Pancreas (tissue), 10 donors: Measurements from ENCODE around the gene JAK2. TPM values are rescaled to one million over a fixed set of nuclear protein-coding genes. Genes with fewer than 3 reads are reported as not detected.
A peak's percentile ranks its signal among the peaks of the same experiment; 100 is the strongest.

ENCODE experiments used
- ATAC-seq, 4 donors: fragments of 200-7000 bp; cut with Tn5 transposase; one replicate each; pipeline versions ENCODE4 v1.8.0 to v1.9.1; 2020; ENCODE audit warnings: mild to moderate bottlenecking in 4 of 4, moderate library complexity in 4 of 4
- DNase-seq, 6 donors: peaks; one replicate each; pipeline ENCODE4 v3.0.0-alpha.2; 2020
- FAIRE-seq: peaks from 2 replicates; lab custom pipeline; 2012; peaks lifted over from hg19 to GRCh38; lab: Jason Lieb, UNC
- H3K27ac ChIP-seq, 4 donors: fragments of 200-600 bp; sonication (generic); 1 replicate in 3 of 4; 2 replicates in 1 of 4; pipeline versions ENCODE4 v1.5.0 to v1.8.0; 2020
- H3K27me3 ChIP-seq, 4 donors: fragments of 200-600 bp; one replicate each; pipeline ENCODE4 v1.8.0; 2021
- H3K36me3 ChIP-seq, 3 donors: fragments of 200-600 bp; sonication (generic) in 1 of 3; one replicate each; pipeline versions ENCODE4 v1.5.0 to v1.8.0; 2020 to 2021
- H3K4me1 ChIP-seq, 3 donors: fragments of 200-600 bp; one replicate each; pipeline ENCODE4 v1.8.0; 2021
- H3K4me3 ChIP-seq, 4 donors: fragments of 200-600 bp; sonication (generic) in 2 of 4; one replicate each; pipeline versions ENCODE4 v1.5.0 to v1.8.0; 2020 to 2021
- H3K9me3 ChIP-seq, 4 donors: fragments of 200-600 bp; one replicate each; pipeline ENCODE4 v1.8.0; 2021
- CTCF ChIP-seq, 4 donors: fragments of 200-600 bp; sonication (generic) in 3 of 4; IDR thresholded peaks; one replicate each; pipeline versions ENCODE4 v1.5.0 to v1.8.0; 2021; ENCODE audit warnings: antibody characterized with exemption in 4 of 4
- WGBS, 2 donors: extraction: QIAGEN DNeasy Blood & Tissue Kit; methylation state at CpG; one replicate each; pipeline ENCODE4 v1.1.7; 2013; 5-methylcytosine and 5-hydroxymethylcytosine counted together
- intact Hi-C, 3 donors: fragments of 100-400 bp; cut with DNase I; formaldehyde crosslinking; loops; one replicate each; pipeline versions ENCODE4 v1.11.1 to v1.14.2; 2022
- polyA plus RNA-seq, 2 donors: library from polyadenylated mRNA; stranded (reverse); fragments of 200-250 nt; gene quantifications; one replicate each; pipeline ENCODE4 v1.2.3, GENCODE V29; 2013
- total RNA-seq, 6 donors: library from RNA; stranded (reverse); fragmentation: NEBNext Ultra II Directional in 4 of 6; extraction: Animal tissue kit (Norgen Biotek cat#: 25700) in 4 of 6; gene quantifications; one replicate each; pipeline versions ENCODE4 v1.2.1 to v1.2.4, GENCODE V29; 2021 to 2023
- donor health status: healthy with polysubstance abuse.
- donor health status: DM: no; HTN: no; CAD: no; lungs with moderate emphysema.
- donor health status: DM: no; HTN: no; CAD: no.
- donor health status: control.
- donor health status: control.
- donor health status: Bipolar disorder and iron deficiency.
- donor health status: DM: yes; HTN: yes; CAD: no.
- donor health status: DM: no; HTN: no; CAD: no.
- donor health status: DM: no; HTN: no; CAD: no.
- donor health status: DM: yes; HTN: yes; CAD: no.

The JAK2 gene
- total and polyA plus RNA-seq, 8 donors = 1.7 to 9.1 (median 4.2) TPM

GRCh38 chr9:4973902-4974301, 11.2 kb upstream of the JAK2 start:
- DNase-seq (no peak), FAIRE-seq (no peak), ATAC-seq (peak in 1 of 4 donors; percentile 28)
- Histone ChIP-seq H3K27ac (no peak overlapping the region), H3K27me3 (no peaks in the 10 kb centered on the region), H3K36me3 (no peaks in the 10 kb centered on the region), H3K9me3 (no peaks in the 10 kb centered on the region), H3K4me3 (no peak overlapping the region), H3K4me1 (peaks cover 0 to 6% (median 3%) of the 10 kb centered on the region in 3 donors)
- intact Hi-C loops = no loop called here
- WGBS, 2 donors = 18 to 22% methylated on average over 1 of the region's 1 CpG
- no peak for TF ChIP-seq CTCF (IDR thresholded peaks at IDR 0.05)

- Histone ChIP-seq H3K27me3 (no peaks in the 10 kb centered on the region), H3K9me3 (no peaks in the 10 kb centered on the region), H3K4me3 (no peak overlapping the region), H3K36me3 (no peaks in the 10 kb centered on the region), H3K4me1 (peaks cover 0 to 19% (median 5%) of the 10 kb centered on the region in 3 donors), H3K27ac (no peak overlapping the region)
- ATAC-seq (peak in 3 of 4 donors; percentile 22 to 65 (median 53)), FAIRE-seq (no peak), DNase-seq (no peak)
- no peak for TF ChIP-seq CTCF (IDR thresholded peaks at IDR 0.05)
- intact Hi-C loops = no loop called here
- 80 to 88% methylated on average over 2 of the region's 2 CpGs for WGBS, 2 donors
Observed at GRCh38 chr9:4979239-4979638, 5.8 kb upstream of the JAK2 start.

- no peak for TF ChIP-seq CTCF (IDR thresholded peaks at IDR 0.05)
- Histone ChIP-seq H3K4me3 (no peak overlapping the region), H3K36me3 (no peaks in the 10 kb centered on the region), H3K9me3 (no peaks in the 10 kb centered on the region), H3K27ac (no peak overlapping the region), H3K27me3 (no peaks in the 10 kb centered on the region), H3K4me1 (peaks cover 0 to 19% (median 5%) of the 10 kb centered on the region in 3 donors)
- intact Hi-C loops = loop anchor here in 1 of 3 donors (10.0 kb wide), 1 partner anchor 215 kb away; no protein-coding TSS in a partner anchor
- ATAC-seq (no peak), DNase-seq (no peak), FAIRE-seq (no peak)
- WGBS, 2 donors = 76 to 79% methylated on average over 4 of the region's 4 CpGs
Observed at GRCh38 chr9:4980086-4980727, 4.9 kb upstream of the JAK2 start.

- DNase-seq = no peak
- ATAC-seq = no peak
- H3K36me3 ChIP-seq = no peaks in the 10 kb centered on the region
- H3K27me3 ChIP-seq = no peaks in the 10 kb centered on the region
- FAIRE-seq = no peak
- no peak for TF ChIP-seq CTCF (IDR thresholded peaks at IDR 0.05)
- WGBS, 2 donors = 88 to 99% methylated on average over 2 of the region's 2 CpGs
- intact Hi-C loops = loop anchor here in 1 of 3 donors (10.0 kb wide), 1 partner anchor 218 kb away; no protein-coding TSS in a partner anchor
- no peaks in the 10 kb centered on the region for H3K9me3 ChIP-seq
- H3K4me1 ChIP-seq = peaks cover 6 to 32% (median 14%) of the 10 kb centered on the region in 3 donors
- H3K4me3 ChIP-seq = no peak overlapping the region
- no peak overlapping the region for H3K27ac ChIP-seq
Observed at GRCh38 chr9:4982721-4983482, 2.2 kb upstream of the JAK2 start.
